HT1080 (cell line): Measurements from ENCODE around the gene LACTB. TPM values are rescaled to one million over a fixed set of nuclear protein-coding genes. Genes with fewer than 3 reads are reported as not detected.

Source experiments
- DNase-seq: peaks from one replicate; pipeline ENCODE4 v3.0.0-alpha.2; 2015; ENCODE audit warnings: low read depth
- total RNA-seq: library from RNA; depleted of rRNA; stranded (reverse); fragments of >200 nt; shearing (Covaris generic); gene quantifications from 2 replicates; pipeline ENCODE4 v1.2.3, GENCODE V29; 2014

Gene LACTB
- total RNA-seq, 1 experiment from 2014 or later = 18.6 TPM

DNA sequence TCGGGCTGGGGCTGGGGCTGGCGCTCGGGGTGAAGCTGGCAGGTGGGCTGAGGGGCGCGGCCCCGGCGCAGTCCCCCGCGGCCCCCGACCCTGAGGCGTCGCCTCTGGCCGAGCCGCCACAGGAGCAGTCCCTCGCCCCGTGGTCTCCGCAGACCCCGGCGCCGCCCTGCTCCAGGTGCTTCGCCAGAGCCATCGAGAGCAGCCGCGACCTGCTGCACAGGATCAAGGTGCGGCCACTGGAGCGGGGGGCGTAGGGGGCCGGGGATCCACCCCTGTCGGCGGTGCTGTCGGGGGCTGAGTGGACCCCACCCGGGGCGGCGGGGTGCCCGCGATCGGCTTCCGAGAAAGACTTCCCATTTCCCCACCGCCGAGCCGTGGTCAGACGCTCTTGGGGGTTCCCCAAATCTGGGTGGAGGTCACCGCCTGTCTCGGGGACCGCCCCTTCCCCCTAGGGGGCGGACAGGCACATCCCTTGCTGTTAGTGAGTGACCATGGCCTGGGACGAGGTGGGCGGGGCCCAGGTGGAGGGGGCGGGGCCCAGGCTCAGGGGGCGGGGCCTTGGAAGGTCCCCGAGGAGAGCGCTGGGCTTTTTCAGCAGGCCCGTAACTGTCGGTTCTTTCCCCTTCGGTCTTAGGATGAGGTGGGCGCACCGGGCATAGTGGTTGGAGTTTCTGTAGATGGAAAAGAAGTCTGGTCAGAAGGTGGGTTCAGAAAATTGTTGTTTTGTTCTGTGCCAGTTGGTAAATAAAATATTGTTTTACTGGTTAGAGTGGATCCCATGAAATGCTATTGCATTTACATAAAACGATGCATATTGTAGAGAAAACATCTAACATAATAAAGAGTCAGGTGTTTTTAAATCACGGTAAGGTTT lies 578 bp downstream of the LACTB start:
- DNase-seq = peak; percentile 56

DNA sequence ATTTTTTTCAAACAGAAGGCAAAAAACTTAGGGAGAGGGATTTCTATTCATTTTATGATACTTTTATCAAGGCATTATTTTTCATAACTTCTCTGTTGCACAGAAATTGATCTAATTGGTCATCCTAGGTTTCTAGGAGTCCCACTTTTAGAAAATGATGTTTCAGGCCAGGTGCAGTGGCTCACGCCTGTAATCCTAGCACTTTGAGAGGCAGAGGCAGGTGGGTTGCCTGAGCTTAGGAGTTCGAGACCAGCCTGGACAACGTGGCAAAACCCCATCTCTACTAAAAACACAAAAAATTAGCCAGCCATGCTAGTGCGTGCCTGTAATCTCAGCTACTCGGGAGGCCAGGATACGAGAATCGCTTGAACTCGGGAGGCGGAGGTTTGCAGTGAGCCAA lies 2.8 kb downstream of the LACTB start:
- DNase-seq = no peak

DNA sequence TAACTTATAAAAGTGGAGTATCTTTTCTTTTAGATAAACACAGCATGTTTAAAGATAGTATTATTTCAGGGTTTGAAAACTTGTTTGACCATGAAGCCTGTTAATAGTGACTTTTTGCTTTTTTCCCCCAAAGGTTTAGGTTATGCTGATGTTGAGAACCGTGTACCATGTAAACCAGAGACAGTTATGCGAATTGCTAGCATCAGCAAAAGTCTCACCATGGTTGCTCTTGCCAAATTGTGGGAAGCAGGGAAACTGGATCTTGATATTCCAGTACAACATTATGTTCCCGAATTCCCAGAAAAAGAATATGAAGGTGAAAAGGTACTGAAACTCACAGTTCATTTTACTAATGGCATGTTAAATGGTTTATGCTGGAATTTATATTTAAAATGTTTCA lies 5.1 kb downstream of the LACTB start:
- DNase-seq = no peak

DNA sequence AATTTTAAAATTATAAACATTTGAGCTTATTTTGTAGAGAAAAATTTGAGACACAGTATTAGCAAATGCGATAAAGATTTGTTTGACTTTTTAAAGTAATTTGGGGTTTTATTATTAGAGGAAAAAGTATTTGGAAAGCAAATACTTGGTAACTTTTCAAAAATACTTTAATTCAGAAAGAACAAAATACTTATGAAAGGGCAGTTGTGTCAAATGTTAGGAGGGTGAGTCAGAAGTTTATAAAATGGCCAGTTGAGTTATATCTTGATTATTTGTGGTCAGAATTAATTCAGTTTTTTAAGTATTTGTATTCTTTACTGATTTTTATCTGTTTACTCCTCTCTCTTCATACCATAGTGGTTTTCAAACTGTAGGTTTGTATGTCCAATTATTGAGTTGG lies 12.1 kb downstream of the LACTB start:
- no peak for DNase-seq

DNA sequence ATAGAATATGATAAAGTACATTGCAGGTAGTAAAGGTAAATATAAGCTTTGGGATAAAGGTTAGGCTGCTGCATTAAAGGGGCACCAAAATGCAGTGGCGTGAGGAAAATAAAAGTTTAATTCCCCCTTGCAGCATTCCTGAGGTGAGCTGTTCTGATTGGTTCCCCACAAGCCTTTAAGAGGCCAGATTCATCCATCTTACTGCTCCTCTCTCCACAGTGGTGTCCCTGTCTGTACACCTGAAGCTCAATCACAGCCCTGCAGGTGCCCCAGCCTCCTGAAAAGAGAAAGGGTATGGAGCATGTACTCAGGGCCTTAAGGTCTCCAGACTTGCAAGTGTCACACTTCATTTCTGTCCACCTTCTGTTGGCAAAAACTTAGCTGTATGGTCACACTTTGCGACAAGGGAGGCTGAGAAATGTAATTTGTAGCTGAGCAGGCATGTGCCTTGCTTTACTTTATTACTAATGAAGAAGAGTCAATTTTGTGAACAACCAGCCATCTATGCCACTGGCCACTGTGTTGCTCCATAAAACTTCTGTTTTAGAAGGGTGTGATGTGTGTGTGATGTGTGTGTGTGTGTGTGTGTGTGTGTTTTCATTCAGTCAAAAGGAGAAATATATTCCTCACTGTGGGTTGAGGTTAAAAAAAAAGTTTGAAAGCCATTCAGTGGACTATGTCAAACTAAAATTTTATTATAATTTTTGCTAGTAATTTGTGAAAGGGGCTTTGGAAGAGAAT lies 12.8 kb downstream of the LACTB start:
- DNase-seq = no peak

DNA sequence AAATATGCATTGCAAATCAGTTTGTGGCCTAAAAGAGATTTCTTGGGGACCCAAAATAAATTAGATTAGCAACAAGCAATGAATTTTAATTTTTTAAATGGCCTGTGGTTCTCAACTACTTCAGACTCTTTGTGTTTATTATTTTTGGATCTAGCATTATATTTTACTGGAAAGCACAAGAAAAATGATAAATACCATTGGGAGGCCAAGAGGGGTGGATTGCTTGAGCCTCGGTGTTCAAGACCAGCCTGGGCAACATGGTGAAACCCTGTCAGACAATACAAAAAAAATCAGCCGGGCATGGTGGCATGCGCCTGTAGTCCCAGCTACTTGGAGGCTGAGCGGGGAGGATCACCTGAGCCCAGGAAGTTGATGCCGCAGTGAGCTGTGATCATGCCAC lies 13.6 kb downstream of the LACTB start:
- DNase-seq = no peak

DNA sequence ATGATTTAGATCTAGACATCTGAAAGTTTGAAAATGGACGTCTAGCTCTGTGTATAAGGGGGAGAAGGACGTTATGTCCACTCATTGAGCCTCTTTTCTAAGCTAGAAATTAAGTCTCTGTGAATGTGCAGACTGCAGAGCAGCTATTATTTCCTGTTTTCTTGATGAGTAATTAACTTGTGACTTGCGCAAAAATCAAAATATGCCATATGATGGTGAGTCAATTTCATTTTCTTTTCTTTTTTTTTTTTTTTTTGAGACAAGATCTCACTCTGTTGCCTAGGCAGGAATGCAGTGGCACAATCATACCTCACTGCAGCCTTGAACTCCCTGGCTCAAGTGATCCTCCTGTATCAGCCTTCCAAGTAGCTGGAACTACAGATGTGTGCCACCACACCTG lies 14.1 kb downstream of the LACTB start:
- DNase-seq = peak; percentile 91

DNA sequence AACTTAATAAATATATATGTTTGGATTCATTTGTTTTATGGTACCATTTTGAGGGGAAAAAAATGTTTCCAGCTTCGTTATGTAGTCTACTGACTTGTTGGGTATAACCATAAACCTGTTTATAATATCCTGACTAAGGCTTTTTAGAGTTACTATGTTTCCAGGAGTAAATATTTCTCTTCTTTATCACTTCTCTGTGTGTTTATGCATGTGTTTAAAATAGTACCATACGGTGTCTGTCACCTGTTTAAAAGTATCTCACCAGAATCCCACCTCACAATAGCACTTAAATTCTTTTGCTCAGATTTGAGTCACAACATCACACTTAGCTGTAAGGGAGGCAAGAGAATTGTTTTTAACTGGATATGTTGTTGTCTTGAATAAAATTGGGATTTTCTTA lies 15.1 kb downstream of the LACTB start:
- DNase-seq = no peak

DNA sequence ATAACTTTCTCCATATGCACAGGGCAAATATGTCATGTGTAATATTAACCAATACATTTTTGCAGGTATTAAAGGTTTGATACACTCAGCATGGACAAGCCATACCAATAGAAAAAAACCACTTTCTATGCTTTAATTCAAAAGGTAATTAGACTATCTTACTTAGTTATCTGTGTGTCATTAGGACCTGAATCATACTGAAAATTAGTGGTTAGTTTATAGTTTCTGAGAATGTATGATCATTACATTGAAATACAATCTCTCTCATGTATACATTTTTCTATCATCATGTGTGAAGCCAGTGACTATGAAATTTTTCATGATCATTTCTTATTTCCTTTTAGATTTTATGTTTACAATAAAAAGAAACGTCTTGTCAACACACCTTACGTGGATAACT lies 19.3 kb downstream of the LACTB start:
- DNase-seq = no peak

DNA sequence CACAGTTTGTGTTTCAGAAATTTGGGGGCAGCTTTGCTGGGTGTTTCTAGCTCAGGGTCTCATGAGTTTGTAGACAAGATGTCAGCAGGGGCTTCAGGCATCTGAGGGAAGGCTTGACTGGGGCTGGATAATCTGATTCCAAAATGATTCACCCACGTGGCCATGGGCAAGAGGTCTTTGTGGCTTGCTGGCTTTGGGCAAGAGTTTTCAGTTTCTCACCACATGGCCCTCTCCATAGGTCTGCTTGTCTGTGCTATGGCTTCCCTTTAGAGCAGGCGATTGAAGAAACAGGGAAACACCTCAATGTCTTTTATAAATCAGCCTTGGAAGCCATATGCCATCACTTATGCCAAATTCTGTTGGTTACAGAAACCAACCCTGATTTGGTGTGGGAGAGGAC lies 23.8 kb downstream of the LACTB start:
- no peak for DNase-seq

DNA sequence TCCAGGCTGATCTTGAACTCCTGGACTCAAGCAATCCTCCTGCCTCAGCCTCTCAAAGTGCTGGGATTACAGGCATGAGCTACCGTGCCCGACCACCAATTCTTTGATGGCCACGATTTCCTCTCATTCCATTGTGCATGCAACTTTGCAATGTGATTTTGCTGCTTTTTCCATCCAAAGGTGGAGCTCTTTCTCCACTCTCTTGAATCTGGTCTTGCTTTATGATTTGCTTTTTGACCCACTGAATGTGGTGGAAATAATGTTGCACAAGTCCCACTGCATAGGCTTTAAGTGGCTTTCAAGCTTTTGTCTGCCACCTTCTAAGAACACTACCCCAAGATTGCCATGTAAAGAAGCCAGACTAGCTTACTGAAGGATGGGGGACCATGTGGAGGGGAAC lies 25.0 kb downstream of the LACTB start:
- no peak for DNase-seq

DNA sequence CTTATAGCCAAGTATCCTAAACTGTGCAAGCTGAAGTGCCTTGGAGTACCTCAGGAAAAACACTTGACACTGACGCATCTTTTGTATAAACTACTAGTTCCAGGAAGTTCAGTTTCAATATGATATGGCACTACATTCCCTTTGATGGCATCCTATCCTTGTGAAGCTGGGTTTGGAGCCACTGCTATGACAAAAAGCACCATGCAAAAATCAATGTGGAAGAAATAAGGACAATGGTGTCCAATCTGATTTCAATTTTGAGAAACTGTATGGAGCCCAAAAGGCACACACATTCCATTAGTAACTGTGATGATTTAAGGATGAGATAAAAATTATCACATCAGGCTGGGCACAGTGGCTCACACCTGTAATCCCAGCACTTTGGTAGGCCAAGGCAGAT lies 30.0 kb downstream of the LACTB start:
- no peak for DNase-seq

DNA sequence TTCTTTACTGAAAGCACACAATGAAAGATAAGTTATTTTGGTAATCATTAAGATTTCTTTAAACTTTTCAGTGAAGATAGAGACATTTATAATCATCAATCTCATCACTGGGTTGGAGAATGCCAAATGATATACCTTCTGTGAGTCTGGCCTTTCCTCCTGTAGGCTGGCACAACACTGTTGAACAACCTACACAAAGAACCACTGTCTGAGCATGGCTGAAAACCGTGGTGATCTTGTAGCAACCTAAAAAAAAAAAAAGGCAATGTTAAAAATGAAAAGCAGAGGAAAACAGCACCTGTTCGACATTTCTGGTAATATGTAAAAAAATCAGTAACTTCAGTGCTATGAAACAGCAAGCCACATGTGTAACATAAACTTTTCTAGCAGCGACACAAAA lies 33.8 kb downstream of the LACTB start:
- DNase-seq = no peak

DNA sequence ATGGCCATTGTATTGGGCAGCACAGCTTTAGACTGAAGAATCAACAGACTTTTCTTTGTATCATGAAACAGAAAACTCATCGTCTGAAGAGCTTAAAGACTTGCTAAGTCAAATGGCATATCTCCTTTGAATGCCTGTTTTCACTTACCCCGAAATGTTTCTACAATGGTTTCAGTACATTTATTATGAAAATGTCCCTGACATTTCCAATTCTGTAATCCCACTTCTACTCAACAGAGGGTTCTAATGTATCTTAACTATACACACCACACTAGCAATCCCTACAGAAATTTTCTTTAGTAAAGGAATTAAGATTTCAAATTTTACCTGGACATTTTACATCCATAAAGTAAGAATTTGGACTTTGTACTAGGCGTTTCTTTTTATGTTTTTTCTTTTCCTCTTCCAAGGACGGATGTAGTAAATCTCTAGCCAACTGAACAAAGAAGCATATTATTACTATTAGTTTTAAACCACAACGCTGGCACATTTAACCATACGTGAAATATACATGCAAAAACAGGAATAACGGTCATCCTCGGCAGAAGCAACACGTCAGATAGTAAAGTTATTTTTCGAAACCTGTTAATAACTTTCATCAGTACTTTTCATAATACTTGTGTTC lies 34.5 kb downstream of the LACTB start:
- DNase-seq = peak; percentile 11

DNA sequence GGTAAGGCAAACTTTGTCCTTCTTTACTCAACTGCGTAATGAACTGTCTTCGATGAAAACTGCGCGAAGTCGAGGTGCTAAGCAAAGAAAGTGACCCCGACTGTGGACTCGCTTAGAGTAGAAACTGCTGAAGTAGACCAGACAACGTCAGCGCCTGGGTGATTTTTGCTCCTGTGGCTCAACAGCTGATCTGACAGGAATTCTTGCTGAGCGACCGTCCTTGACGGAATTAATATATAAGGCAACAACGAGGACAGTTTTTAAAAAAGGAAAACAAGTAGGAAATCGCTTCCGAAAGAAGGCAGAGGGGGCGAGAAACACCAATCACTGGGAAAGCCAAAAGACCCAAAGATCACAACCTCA lies 35.1 kb downstream of the LACTB start:
- DNase-seq = no peak

DNA sequence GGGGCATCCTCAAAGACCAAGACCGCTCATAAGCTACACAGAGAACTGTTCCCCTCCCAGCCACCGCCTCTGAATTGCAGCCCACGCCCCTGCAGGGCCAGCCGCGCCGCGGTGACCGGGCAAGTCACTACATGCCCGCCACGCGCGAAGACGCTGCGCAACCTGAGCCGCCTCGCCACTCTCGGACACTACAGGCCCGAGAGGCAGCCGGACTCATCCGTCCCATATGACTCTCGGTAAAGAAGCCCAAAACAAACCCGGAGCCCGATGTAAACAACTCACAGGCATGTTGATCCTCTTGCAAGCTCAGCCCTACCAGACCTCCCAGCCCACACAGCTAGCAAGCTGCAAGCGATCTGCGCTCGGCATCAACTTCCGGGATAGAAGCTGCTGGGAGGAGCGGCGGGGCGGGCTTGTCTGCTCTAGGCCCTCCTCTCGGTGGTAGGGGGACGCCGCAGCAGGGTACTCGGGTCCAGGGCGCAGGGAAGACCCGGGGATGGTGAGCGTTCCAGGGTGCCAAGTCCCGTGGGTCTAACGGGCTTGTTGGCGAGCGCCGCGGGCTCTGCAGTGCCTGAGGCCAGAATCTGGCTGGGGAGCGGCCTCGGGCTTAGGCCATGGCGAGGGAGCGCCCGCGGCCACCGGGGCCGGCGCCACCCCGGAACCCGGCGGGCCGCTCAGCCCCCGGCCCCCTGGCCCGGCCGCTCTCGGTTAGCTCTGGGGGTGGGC lies 35.6 kb downstream of the LACTB start, which contains the start of gene RPS27L:
Gene RPS27L (minus strand): TSS at position 360 of the 726 bp plus-strand sequence. CDS start 72 bp downstream, at position 288.
- peak; percentile 93 for DNase-seq

DNA sequence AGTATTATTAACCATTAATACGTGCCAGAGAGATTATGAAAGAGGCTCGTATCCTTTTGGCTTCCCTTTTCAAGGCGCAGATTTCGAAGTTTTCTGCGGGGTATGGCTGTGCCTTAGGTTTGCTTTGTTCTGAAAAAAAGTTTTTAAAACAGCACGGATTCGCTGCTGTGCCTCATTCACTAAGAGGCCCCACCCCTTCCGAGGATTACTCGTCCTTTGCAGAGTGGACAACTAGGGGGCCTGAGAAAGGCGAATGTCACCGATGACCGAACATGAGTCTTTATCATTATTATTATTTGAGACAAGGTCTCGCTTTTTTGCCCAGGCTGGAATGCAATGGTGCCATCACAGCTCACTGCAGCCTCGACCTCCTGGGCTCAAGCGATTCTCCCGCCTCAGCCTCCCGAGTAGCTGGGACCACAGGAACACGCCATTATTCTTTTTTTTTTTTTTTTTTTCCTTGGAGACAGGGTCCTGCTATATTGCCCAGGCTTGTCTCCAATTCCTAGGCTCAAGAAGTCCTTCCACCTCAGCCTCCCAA lies 36.3 kb downstream of the LACTB start:
- DNase-seq = peak; percentile 69

DNA sequence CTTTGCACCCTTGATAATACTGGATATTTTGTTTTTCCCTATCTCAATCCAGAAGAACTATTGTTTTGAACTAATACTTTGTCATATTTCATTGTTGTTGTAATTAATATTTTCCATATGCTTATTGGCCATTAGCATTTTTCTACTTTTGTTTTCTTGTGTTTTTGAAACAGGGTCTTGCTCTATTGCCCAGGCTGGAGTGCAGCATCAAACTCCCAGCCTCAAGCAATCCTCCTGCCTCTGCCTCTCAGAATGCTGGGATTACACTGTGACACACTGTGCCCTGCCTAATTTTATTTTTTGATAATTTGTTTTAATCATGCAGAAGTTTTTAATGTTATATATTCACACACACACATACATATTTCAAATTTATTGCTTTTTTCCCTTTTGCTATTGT lies 39.0 kb downstream of the LACTB start:
- no peak for DNase-seq

DNA sequence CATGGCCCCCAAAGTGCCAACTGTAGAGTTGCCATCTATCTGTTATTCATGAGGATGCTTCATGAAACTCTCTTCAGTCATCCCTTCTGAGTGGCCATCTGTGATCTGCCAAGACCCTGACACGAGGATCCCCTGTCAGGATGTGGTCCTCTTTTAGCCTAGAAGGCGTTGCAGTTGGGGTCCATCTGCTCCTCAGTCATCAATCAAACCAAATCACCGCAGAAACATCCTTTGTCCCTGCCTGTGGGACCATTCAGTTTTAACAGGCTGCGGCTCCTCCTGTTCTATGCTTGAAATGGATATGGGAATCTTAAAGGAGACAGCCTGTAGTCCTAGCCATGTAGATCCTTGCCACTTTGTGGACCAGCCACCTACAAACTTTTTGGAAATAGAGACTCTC lies 41.6 kb downstream of the LACTB start:
- no peak for DNase-seq

DNA sequence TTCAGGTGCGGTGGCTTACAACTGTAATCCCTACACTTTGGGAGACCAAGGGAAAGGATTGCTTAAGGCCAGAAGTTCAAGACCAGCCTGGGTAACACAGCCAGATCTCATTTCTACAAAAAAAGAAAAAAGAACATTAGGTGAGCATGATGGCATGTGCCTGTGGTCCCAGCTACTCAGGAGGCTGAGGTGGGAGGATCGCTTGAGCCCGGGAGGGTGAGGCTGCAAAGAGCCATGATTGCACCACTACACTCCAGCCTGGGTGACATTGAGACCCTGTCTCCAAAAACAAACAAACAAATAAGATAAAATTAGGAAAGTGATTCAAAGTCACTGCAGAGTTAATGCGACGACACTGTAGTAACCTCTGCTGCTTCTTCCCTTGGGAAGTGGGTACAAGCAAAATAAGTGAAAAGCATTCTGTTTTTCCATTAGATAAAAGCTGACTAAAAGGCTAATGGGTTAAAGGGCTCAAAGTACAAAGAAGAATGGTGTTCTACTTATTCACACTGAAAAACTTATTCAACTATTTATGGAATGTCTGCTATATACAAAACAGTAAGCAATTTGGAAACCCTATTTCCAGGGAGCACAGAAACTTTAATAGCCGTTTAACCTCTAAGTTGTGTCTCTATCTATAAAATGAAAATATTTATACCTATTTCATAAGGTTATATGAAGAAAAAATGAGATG lies 43.7 kb downstream of the LACTB start:
- DNase-seq = no peak

DNA sequence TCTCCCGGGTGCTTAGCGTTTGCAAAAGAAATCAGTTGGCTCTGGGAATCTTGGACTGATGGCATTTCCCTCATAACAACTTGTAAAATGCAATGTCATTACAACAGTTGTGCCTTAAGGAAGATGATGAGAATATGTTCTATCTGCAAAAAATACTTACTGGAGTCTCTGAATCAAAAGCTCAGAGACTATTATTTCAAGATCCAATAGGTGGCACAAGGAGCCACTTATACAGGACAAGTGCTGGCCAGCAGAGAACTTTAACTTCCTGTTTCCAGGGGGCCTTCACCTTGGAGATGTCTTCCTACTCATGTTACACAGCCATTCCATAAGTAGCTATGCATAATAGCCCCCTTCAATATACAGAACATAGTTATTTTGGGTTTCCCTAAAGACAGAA lies 44.6 kb downstream of the LACTB start:
- DNase-seq = peak; percentile 46
